BLaER1 treated with 17β-estradiol and CSF1 and Interleukin-3, amounts not matched to agents 10 nM and 100 nM (cell line): Measurements from ENCODE around the gene APP.

Experiments
- H3K27ac ChIP-seq, 11 experiments: shearing (Covaris generic); formaldehyde crosslinking; 2 replicates each; pipeline ENCODE4 v1.8.1; 2022
- H3K27me3 ChIP-seq, 11 experiments: shearing (Covaris generic); formaldehyde crosslinking; 2 replicates each; pipeline ENCODE4 v1.8.1; 2022
- H3K36me3 ChIP-seq, 11 experiments: shearing (Covaris generic); formaldehyde crosslinking; 2 replicates each; pipeline ENCODE4 v1.8.1; 2022
- H3K4me1 ChIP-seq, 10 experiments: shearing (Covaris generic); formaldehyde crosslinking; 2 replicates each; pipeline ENCODE4 v1.8.1; 2022
- H3K4me2 ChIP-seq, 11 experiments: shearing (Covaris generic); formaldehyde crosslinking; 2 replicates each; pipeline ENCODE4 v1.8.1; 2022
- H3K4me3 ChIP-seq, 10 experiments: shearing (Covaris generic); formaldehyde crosslinking; 2 replicates each; pipeline ENCODE4 v1.8.1; 2022
- H3K9ac ChIP-seq, 11 experiments: shearing (Covaris generic); formaldehyde crosslinking; 2 replicates each; pipeline ENCODE4 v1.8.1; 2022
- H3K9me3 ChIP-seq, 11 experiments: shearing (Covaris generic); formaldehyde crosslinking; replicated peaks in 1 of 11; 2 replicates each; pipeline ENCODE4 v1.8.1; 2022
- H4K20me1 ChIP-seq, 11 experiments: shearing (Covaris generic); formaldehyde crosslinking; 2 replicates each; pipeline ENCODE4 v1.8.1; 2022
- Cebpa-rat ChIP-seq, 11 experiments: shearing (Covaris generic); IDR thresholded peaks; 2 replicates each; pipeline ENCODE4 v1.8.1; 2022

Gene APP

GRCh38 chr21:26154753-26155152 is 15.8 kb downstream of the APP start:
- H3K27ac ChIP-seq: no peak overlapping the region
- H4K20me1 ChIP-seq: peaks cover 16 to 97% (median 87%) of the 10 kb centered on the region in 11 experiments; a peak in 21 of 22 replicates
- H3K4me3 ChIP-seq: no peak overlapping the region
- no peak overlapping the region for H3K9ac ChIP-seq
- peaks cover 12 to 38% (median 20%) of the 10 kb centered on the region in 10 experiments for H3K4me1 ChIP-seq
- peaks cover 0 to 6% (median 3%) of the 10 kb centered on the region in 11 experiments; a peak in 4 of 22 replicates for H3K9me3 ChIP-seq
- H3K36me3 ChIP-seq: peaks cover 5 to 63% (median 27%) of the 10 kb centered on the region in 11 experiments; a peak in 18 of 22 replicates
- H3K4me2 ChIP-seq: no peak overlapping the region
- no peaks in the 10 kb centered on the region for H3K27me3 ChIP-seq
- TF ChIP-seq Cebpa-rat (IDR thresholded peaks at IDR 0.05): no peak

- Histone ChIP-seq H3K36me3 (peaks cover 5 to 66% (median 31%) of the 10 kb centered on the region in 11 experiments; a peak in 18 of 22 replicates), H3K9ac (no peak overlapping the region), H3K27me3 (no peaks in the 10 kb centered on the region), H3K4me1 (peaks cover 18 to 40% (median 27%) of the 10 kb centered on the region in 10 experiments), H3K4me3 (no peak overlapping the region), H4K20me1 (peaks cover 24 to 97% (median 87%) of the 10 kb centered on the region in 11 experiments; a peak in 21 of 22 replicates), H3K4me2 (no peak overlapping the region), H3K9me3 (peaks cover 0 to 6% (median 3%) of the 10 kb centered on the region in 11 experiments; a peak in 4 of 22 replicates), H3K27ac (no peak overlapping the region)
- TF ChIP-seq Cebpa-rat (IDR thresholded peaks at IDR 0.05): no peak
Measured at GRCh38 chr21:26153758-26154157, 16.8 kb downstream of the APP start.

- Histone ChIP-seq H3K9me3 (peaks cover 0 to 6% (median 0%) of the 10 kb centered on the region in 11 experiments; a peak in 2 of 22 replicates), H3K9ac (0 out of 22 replicates have a peak overlapping the region, but pooled peaks of 1 of the 11 experiments have one; percentile 36), H3K36me3 (peaks cover 14 to 74% (median 43%) of the 10 kb centered on the region in 11 experiments; a peak in 21 of 22 replicates), H3K4me2 (peak overlapping the region; percentile 10 to 70 (median 49)), H3K4me1 (peaks cover 17 to 34% (median 25%) of the 10 kb centered on the region in 10 experiments), H4K20me1 (peaks cover 38 to 93% (median 81%) of the 10 kb centered on the region in 11 experiments; a peak in 20 of 22 replicates), H3K27ac (peak overlapping the region in 3 of 11 experiments; percentile 10 to 54 (median 46); a peak in 3 of 22 replicates), H3K4me3 (no peak overlapping the region), H3K27me3 (no peaks in the 10 kb centered on the region)
- no peak for TF ChIP-seq Cebpa-rat (IDR thresholded peaks at IDR 0.05)
Measured at GRCh38 chr21:26148840-26149354, 21.7 kb downstream of the APP start.

- Histone ChIP-seq H3K4me3 (no peak overlapping the region), H3K27ac (peak overlapping the region in 4 of 11 experiments; percentile 6 to 53 (median 28); a peak in 7 of 22 replicates), H3K4me1 (peaks cover 17 to 34% (median 25%) of the 10 kb centered on the region in 10 experiments), H4K20me1 (peaks cover 38 to 91% (median 76%) of the 10 kb centered on the region in 11 experiments; a peak in 20 of 22 replicates), H3K36me3 (peaks cover 14 to 74% (median 39%) of the 10 kb centered on the region in 11 experiments; a peak in 21 of 22 replicates), H3K27me3 (no peaks in the 10 kb centered on the region), H3K9me3 (peaks cover 0 to 6% (median 0%) of the 10 kb centered on the region in 11 experiments; a peak in 2 of 22 replicates), H3K9ac (no peak overlapping the region; a peak in 1 of 22 replicates), H3K4me2 (peak overlapping the region; percentile 10 to 70 (median 49))
- no peak for TF ChIP-seq Cebpa-rat (IDR thresholded peaks at IDR 0.05)
Measured at GRCh38 chr21:26148071-26148839, 22.3 kb downstream of the APP start.

GRCh38 chr21:26147535-26147934 is 23.0 kb downstream of the APP start:
- Histone ChIP-seq H3K4me3 (no peak overlapping the region), H4K20me1 (peaks cover 38 to 91% (median 71%) of the 10 kb centered on the region in 11 experiments; a peak in 20 of 22 replicates), H3K9me3 (0 out of 22 replicates have a peak, but pooled peaks cover 0 to under 1% (median 0%) of the 10 kb centered on the region in 11 experiments), H3K27ac (no peak overlapping the region), H3K4me2 (peak overlapping the region in 4 of 11 experiments; percentile 10 to 66 (median 54); a peak in 5 of 22 replicates), H3K36me3 (peaks cover 15 to 74% (median 39%) of the 10 kb centered on the region in 11 experiments; a peak in 21 of 22 replicates), H3K27me3 (no peaks in the 10 kb centered on the region), H3K9ac (no peak overlapping the region), H3K4me1 (peaks cover 17 to 34% (median 25%) of the 10 kb centered on the region in 10 experiments)
- no peak for TF ChIP-seq Cebpa-rat (IDR thresholded peaks at IDR 0.05)

- peaks cover 17 to 34% (median 25%) of the 10 kb centered on the region in 10 experiments for H3K4me1 ChIP-seq
- H3K9me3 ChIP-seq: no peaks in the 10 kb centered on the region
- H3K9ac ChIP-seq: no peak overlapping the region
- H4K20me1 ChIP-seq: peaks cover 44 to 94% (median 76%) of the 10 kb centered on the region in 11 experiments; a peak in 20 of 22 replicates
- peaks cover 23 to 78% (median 43%) of the 10 kb centered on the region in 11 experiments; a peak in 21 of 22 replicates for H3K36me3 ChIP-seq
- no peak overlapping the region for H3K4me2 ChIP-seq
- H3K4me3 ChIP-seq: no peak overlapping the region
- no peaks in the 10 kb centered on the region for H3K27me3 ChIP-seq
- TF ChIP-seq Cebpa-rat (IDR thresholded peaks at IDR 0.05): no peak
- no peak overlapping the region for H3K27ac ChIP-seq
Measured at GRCh38 chr21:26146681-26147080, 23.9 kb downstream of the APP start.

- no peak overlapping the region for H3K9ac ChIP-seq
- no peaks in the 10 kb centered on the region for H3K27me3 ChIP-seq
- peaks cover 12 to 31% (median 14%) of the 10 kb centered on the region in 10 experiments for H3K4me1 ChIP-seq
- no peak overlapping the region for H3K27ac ChIP-seq
- peaks cover 30 to 94% (median 73%) of the 10 kb centered on the region in 11 experiments; a peak in 20 of 22 replicates for H4K20me1 ChIP-seq
- H3K4me3 ChIP-seq: no peak overlapping the region
- H3K36me3 ChIP-seq: peaks cover 23 to 83% (median 48%) of the 10 kb centered on the region in 11 experiments; a peak in 21 of 22 replicates
- H3K4me2 ChIP-seq: no peak overlapping the region
- TF ChIP-seq Cebpa-rat (IDR thresholded peaks at IDR 0.05): no peak
- H3K9me3 ChIP-seq: 0 out of 22 replicates have a peak, but pooled peaks cover 0 to 5% (median 0%) of the 10 kb centered on the region in 11 experiments
Measured at GRCh38 chr21:26144031-26144430, 26.5 kb downstream of the APP start.

GRCh38 chr21:26142363-26142762 is 28.2 kb downstream of the APP start:
- Histone ChIP-seq H4K20me1 (peaks cover 27 to 94% (median 73%) of the 10 kb centered on the region in 11 experiments; a peak in 19 of 22 replicates), H3K4me3 (no peak overlapping the region), H3K9me3 (0 out of 22 replicates have a peak, but pooled peaks cover 0 to 5% (median 0%) of the 10 kb centered on the region in 11 experiments), H3K27ac (no peak overlapping the region), H3K4me2 (no peak overlapping the region), H3K9ac (no peak overlapping the region), H3K27me3 (no peaks in the 10 kb centered on the region), H3K36me3 (peaks cover 23 to 73% (median 45%) of the 10 kb centered on the region in 11 experiments; a peak in 21 of 22 replicates), H3K4me1 (peaks cover under 1 to 26% (median 6%) of the 10 kb centered on the region in 10 experiments; a peak in 16 of 20 replicates)
- TF ChIP-seq Cebpa-rat (IDR thresholded peaks at IDR 0.05): no peak
